ENCODE results near the gene SLCO4A1.
A peak's percentile ranks its signal among the peaks of the same experiment; 100 is the strongest.

SLCO4A1 gene, protein sequence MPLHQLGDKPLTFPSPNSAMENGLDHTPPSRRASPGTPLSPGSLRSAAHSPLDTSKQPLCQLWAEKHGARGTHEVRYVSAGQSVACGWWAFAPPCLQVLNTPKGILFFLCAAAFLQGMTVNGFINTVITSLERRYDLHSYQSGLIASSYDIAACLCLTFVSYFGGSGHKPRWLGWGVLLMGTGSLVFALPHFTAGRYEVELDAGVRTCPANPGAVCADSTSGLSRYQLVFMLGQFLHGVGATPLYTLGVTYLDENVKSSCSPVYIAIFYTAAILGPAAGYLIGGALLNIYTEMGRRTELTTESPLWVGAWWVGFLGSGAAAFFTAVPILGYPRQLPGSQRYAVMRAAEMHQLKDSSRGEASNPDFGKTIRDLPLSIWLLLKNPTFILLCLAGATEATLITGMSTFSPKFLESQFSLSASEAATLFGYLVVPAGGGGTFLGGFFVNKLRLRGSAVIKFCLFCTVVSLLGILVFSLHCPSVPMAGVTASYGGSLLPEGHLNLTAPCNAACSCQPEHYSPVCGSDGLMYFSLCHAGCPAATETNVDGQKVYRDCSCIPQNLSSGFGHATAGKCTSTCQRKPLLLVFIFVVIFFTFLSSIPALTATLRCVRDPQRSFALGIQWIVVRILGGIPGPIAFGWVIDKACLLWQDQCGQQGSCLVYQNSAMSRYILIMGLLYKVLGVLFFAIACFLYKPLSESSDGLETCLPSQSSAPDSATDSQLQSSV

DNA sequence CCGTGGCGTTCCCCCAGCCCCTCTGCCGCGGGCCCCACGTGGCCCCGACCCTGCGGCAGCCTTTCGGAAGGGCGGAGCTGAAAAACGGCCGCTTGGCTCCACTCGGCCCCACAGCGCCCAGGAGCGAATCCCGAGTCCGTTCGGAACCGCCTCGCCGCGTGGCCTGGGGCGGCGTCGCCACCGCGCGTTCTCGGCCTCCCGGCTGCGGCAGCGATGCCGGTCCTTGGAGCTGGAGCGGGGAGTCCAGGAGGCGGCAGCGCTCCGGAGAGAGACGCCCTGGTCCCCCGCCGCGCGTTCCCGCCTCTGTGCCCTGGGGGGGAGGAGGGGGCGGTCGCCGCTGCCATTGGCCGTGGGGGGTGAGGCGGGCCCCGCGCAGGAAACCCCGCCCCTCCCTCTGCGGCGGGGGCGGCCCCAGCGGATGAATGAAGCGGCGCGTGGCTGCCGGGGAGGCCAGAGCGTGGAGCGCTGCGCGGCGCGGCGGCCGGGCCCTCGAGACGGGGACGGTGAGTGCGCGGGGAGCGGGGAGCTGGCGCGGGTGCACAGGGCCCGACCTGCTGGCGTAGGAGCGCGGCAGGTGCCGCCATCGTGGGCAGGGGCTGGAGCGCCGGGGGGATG lies at the start of gene SLCO4A1:
SLCO4A1 (plus strand) TSS at position 453 of the 615 bp plus-strand sequence. CDS start 13,952 bp downstream, outside the sequence.
- peak within 1 kb of the TSS; percentile 86 for H3K4me2 ChIP-seq (ENCODE audit: low read length)
- H2AFZ ChIP-seq, result peak within 1 kb of the TSS; percentile 85
- H3K4me1 ChIP-seq, result peaks cover 28% of the 10 kb centered on the region
- H3K79me2 ChIP-seq, result peaks cover 29% of the 10 kb centered on the region
- no peak within 1 kb of the TSS for H3K9ac ChIP-seq
- no peaks in the 10 kb centered on the region for H3K36me3 ChIP-seq (ENCODE audit: control insufficient read depth, insufficient read depth, low read length)
- no peaks in the 10 kb centered on the region for H3K9me3 ChIP-seq (ENCODE audit: control insufficient read depth, low read length)
- no peaks in the 10 kb centered on the region for H3K27me3 ChIP-seq (ENCODE audit: control insufficient read depth, insufficient read depth, low read length)
- peak within 1 kb of the TSS; percentile 79 for H3K27ac ChIP-seq
- H3K4me3 ChIP-seq (ENCODE audit: low read depth, low read length), result peak within 1 kb of the TSS; percentile 52
- TF ChIP-seq, protein P1, sequence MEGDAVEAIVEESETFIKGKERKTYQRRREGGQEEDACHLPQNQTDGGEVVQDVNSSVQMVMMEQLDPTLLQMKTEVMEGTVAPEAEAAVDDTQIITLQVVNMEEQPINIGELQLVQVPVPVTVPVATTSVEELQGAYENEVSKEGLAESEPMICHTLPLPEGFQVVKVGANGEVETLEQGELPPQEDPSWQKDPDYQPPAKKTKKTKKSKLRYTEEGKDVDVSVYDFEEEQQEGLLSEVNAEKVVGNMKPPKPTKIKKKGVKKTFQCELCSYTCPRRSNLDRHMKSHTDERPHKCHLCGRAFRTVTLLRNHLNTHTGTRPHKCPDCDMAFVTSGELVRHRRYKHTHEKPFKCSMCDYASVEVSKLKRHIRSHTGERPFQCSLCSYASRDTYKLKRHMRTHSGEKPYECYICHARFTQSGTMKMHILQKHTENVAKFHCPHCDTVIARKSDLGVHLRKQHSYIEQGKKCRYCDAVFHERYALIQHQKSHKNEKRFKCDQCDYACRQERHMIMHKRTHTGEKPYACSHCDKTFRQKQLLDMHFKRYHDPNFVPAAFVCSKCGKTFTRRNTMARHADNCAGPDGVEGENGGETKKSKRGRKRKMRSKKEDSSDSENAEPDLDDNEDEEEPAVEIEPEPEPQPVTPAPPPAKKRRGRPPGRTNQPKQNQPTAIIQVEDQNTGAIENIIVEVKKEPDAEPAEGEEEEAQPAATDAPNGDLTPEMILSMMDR (IDR thresholded peaks at IDR 0.05), result peak; percentile 16

DNA sequence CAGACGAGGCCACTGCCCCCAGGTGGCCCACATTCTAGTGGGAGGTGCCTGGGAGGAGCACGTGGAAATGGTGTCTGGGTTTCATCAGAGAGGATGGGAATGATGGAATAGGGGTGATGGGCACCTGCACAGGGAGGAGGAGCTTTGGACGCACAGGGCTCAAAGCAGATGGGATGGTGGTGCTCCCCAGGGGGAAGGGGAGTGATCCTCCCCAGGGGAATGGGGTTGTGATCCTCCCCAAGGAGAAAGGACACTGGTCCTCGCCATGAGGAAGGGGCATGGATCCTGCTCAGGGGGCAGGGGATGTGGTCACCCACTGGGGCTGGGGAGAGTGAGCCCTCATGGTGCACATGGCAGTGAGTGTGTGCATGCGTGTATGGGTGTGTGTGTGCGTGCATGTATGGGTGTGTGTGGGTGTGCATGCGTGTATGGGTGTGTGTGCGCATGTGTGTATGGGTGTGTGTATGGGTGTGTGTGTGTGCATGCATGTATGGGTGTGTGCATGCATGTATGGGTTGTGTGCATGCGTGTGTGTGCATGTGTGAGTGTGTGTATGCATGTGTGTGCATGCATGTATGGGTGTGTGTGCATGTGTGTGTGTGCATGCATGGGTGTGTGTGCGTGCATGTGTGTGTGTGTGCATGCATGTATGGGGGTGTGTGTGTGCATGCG lies 49.7 kb upstream of the SLCO4A1 start:
- H3K9ac ChIP-seq, result no peak overlapping the region
- TF ChIP-seq, protein P1 (IDR thresholded peaks at IDR 0.05), result no peak
- no peaks in the 10 kb centered on the region for H3K27me3 ChIP-seq (ENCODE audit: control insufficient read depth, insufficient read depth, low read length)
- H3K79me2 ChIP-seq, result no peaks in the 10 kb centered on the region
- no peak overlapping the region for H3K4me3 ChIP-seq (ENCODE audit: low read depth, low read length)
- no peaks in the 10 kb centered on the region for H3K9me3 ChIP-seq (ENCODE audit: control insufficient read depth, low read length)
- H3K4me1 ChIP-seq, result no peaks in the 10 kb centered on the region
- no peak overlapping the region for H2AFZ ChIP-seq
- no peaks in the 10 kb centered on the region for H3K36me3 ChIP-seq (ENCODE audit: control insufficient read depth, insufficient read depth, low read length)
- no peak overlapping the region for H3K27ac ChIP-seq
- no peak overlapping the region for H3K4me2 ChIP-seq (ENCODE audit: low read length)

DNA sequence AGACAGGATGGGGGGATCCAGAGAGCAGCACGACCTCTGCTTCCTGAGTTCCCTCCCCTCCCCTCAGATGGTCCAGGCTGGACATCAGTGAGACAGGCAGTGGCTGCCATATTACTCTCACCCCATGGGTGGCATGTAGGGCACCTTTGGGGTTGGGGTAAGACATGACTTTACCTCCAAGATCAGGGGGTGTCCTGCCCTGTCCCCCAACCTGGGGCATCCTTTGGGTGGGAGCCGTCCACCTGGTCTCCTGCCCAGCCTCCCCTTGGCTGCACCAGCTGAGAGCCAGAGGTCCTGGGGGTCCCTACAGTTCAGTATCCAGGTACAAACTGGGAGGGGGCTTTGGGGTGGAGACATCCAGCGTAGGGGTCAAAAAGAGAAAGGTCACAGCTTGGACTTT lies 48.7 kb upstream of the SLCO4A1 start:
- H3K9ac ChIP-seq, result no peak overlapping the region
- H3K4me2 ChIP-seq (ENCODE audit: low read length), result no peak overlapping the region
- H3K36me3 ChIP-seq (ENCODE audit: control insufficient read depth, insufficient read depth, low read length), result no peaks in the 10 kb centered on the region
- TF ChIP-seq, protein P1 (IDR thresholded peaks at IDR 0.05), result no peak
- no peak overlapping the region for H3K4me3 ChIP-seq (ENCODE audit: low read depth, low read length)
- no peaks in the 10 kb centered on the region for H3K9me3 ChIP-seq (ENCODE audit: control insufficient read depth, low read length)
- no peak overlapping the region for H2AFZ ChIP-seq
- H3K27me3 ChIP-seq (ENCODE audit: control insufficient read depth, insufficient read depth, low read length), result no peaks in the 10 kb centered on the region
- no peaks in the 10 kb centered on the region for H3K79me2 ChIP-seq
- no peak overlapping the region for H3K27ac ChIP-seq
- no peaks in the 10 kb centered on the region for H3K4me1 ChIP-seq

DNA sequence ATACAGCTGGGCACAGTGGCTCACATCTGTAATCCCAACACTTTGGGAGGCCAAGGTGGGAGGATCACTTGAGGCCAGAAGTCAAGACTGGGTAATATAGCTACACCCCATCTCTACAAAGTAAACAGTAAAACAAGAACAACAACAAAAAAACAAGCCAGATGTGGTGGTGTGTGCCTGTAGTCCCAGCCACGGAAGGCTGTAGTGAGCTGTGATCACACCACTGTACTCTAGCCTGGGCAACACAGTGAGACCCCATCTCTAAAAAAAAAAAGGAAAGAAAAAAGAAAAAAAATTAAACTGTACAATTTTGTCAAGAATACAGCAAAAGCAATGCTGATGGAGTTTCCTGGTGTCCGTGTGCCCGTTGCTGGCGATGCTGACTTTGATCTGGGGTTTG lies 47.2 kb upstream of the SLCO4A1 start:
- H3K27me3 ChIP-seq (ENCODE audit: control insufficient read depth, insufficient read depth, low read length), result no peaks in the 10 kb centered on the region
- no peak overlapping the region for H3K4me3 ChIP-seq (ENCODE audit: low read depth, low read length)
- H2AFZ ChIP-seq, result no peak overlapping the region
- H3K9ac ChIP-seq, result no peak overlapping the region
- H3K4me1 ChIP-seq, result no peaks in the 10 kb centered on the region
- no peak overlapping the region for H3K4me2 ChIP-seq (ENCODE audit: low read length)
- no peak overlapping the region for H3K27ac ChIP-seq
- H3K79me2 ChIP-seq, result no peaks in the 10 kb centered on the region
- no peaks in the 10 kb centered on the region for H3K36me3 ChIP-seq (ENCODE audit: control insufficient read depth, insufficient read depth, low read length)
- TF ChIP-seq, protein P1 (IDR thresholded peaks at IDR 0.05), result no peak
- H3K9me3 ChIP-seq (ENCODE audit: control insufficient read depth, low read length), result no peaks in the 10 kb centered on the region
